ENCODE measurements around the gene TPST1.
"Not testable (repeated sequence)": the region's sequence is repeated elsewhere in the genome, so short reads cannot be mapped to it uniquely, and the experiment has no call there.

Gene TPST1

GRCh38 chr7:66344166-66344565 is 139.0 kb downstream of the TPST1 start:
- FAIRE-seq = no peak

- FAIRE-seq = peak; percentile 60
Observed at GRCh38 chr7:66348531-66348930, 143.4 kb downstream of the TPST1 start.

GRCh38 chr7:66348959-66349358 is 143.8 kb downstream of the TPST1 start:
- FAIRE-seq = no peak

- no peak for FAIRE-seq
Observed at GRCh38 chr7:66352071-66352470, 146.9 kb downstream of the TPST1 start.

GRCh38 chr7:66353547-66353946 is 148.4 kb downstream of the TPST1 start:
- FAIRE-seq = no peak

GRCh38 chr7:66355756-66356155 is 150.6 kb downstream of the TPST1 start:
- FAIRE-seq = no peak

- no peak for FAIRE-seq
Observed at GRCh38 chr7:66356277-66356721, 151.2 kb downstream of the TPST1 start.

GRCh38 chr7:66357087-66357486 is 152.0 kb downstream of the TPST1 start:
- no peak for FAIRE-seq

GRCh38 chr7:66359656-66360211 is 154.6 kb downstream of the TPST1 start:
- FAIRE-seq = no peak

GRCh38 chr7:66362136-66362535 is 157.0 kb downstream of the TPST1 start:
- no peak for FAIRE-seq

- FAIRE-seq = no peak
Observed at GRCh38 chr7:66363635-66364034, 158.5 kb downstream of the TPST1 start.

- not testable (repeated sequence) for FAIRE-seq
Observed at GRCh38 chr7:66365031-66365430, 159.9 kb downstream of the TPST1 start.

GRCh38 chr7:66371096-66371824 is 166.1 kb downstream of the TPST1 start:
- FAIRE-seq = no peak

- not testable (repeated sequence) for FAIRE-seq
Observed at GRCh38 chr7:66374141-66374840, 169.2 kb downstream of the TPST1 start.

GRCh38 chr7:66376264-66376945 is 171.3 kb downstream of the TPST1 start:
- no peak for FAIRE-seq

GRCh38 chr7:66377045-66377444 is 171.9 kb downstream of the TPST1 start:
- no peak for FAIRE-seq

- FAIRE-seq = no peak
Observed at GRCh38 chr7:66377714-66378113, 172.6 kb downstream of the TPST1 start.

GRCh38 chr7:66379542-66380160 is 174.5 kb downstream of the TPST1 start:
- no peak for FAIRE-seq

GRCh38 chr7:66380272-66380888 is 175.2 kb downstream of the TPST1 start:
- no peak for FAIRE-seq

- not testable (repeated sequence) for FAIRE-seq
Observed at GRCh38 chr7:66382182-66382923, 177.2 kb downstream of the TPST1 start.

GRCh38 chr7:66385191-66385905 is 180.2 kb downstream of the TPST1 start:
- FAIRE-seq = not testable (repeated sequence)
